Neural cell (in vitro differentiated cells): Measurements from ENCODE around the gene VOPP1. TPM values are rescaled to one million over a fixed set of nuclear protein-coding genes. Genes with fewer than 3 reads are reported as not detected.

Experiments
- H2AFZ ChIP-seq: fragments of 200-600, 300-800 bp; sonication (generic), shearing (Covaris generic); 2 replicates; pipeline ENCODE4 v1.6.0; 2014; ENCODE audit warnings: low read depth, mild to moderate bottlenecking, antibody characterized with exemption, low read length, moderate library complexity
- H3F3A ChIP-seq: fragments of 200-600 bp; shearing (Covaris generic); 2 replicates; pipeline ENCODE4 v1.6.1; 2016; ENCODE audit warnings: mild to moderate bottlenecking, moderate library complexity, mixed read lengths, antibody characterized with exemption, low read length; ENCODE audit not compliant: insufficient read depth, poor library complexity, severe bottlenecking
- H3K27ac ChIP-seq: fragments of 200-600, 300-800 bp; sonication (generic), shearing (Covaris generic); 2 replicates; pipeline ENCODE4 v1.5.1; 2014; ENCODE audit warnings: mild to moderate bottlenecking, low read length, moderate library complexity
- H3K27me3 ChIP-seq: fragments of 300-800, 200-600 bp; sonication (generic), shearing (Covaris generic); 2 replicates; pipeline ENCODE4 v1.6.0; 2014; ENCODE audit warnings: mild to moderate bottlenecking, low read depth, low read length, moderate library complexity; ENCODE audit not compliant: insufficient read depth
- H3K36me3 ChIP-seq: fragments of 300-800, 200-600 bp; sonication (generic), shearing (Covaris generic); 2 replicates; pipeline ENCODE4 v1.5.1; 2014; ENCODE audit warnings: mild to moderate bottlenecking, antibody characterized with exemption, low read length, moderate library complexity; ENCODE audit not compliant: insufficient read depth
- H3K4me2 ChIP-seq: fragments of 300-800, 200-600 bp; sonication (generic), shearing (Covaris generic); 2 replicates; pipeline ENCODE4 v1.6.0; 2014; ENCODE audit warnings: mild to moderate bottlenecking, low read length
- H3K4me3 ChIP-seq: fragments of 300-800, 200-600 bp; sonication (generic), shearing (Covaris generic); 2 replicates; pipeline ENCODE4 v1.5.1; 2014; ENCODE audit warnings: mild to moderate bottlenecking, low read length, moderate library complexity
- H3K79me2 ChIP-seq: fragments of 200-600 bp; shearing (Covaris generic); replicated peaks from 2 replicates; pipeline ENCODE4 v1.6.0; 2014; ENCODE audit warnings: mild to moderate bottlenecking, low read length, moderate library complexity; ENCODE audit not compliant: insufficient read depth
- H3K9ac ChIP-seq: fragments of 300-800, 200-600 bp; sonication (generic), shearing (Covaris generic); 2 replicates; pipeline ENCODE4 v1.6.1; 2016; ENCODE audit warnings: mild to moderate bottlenecking, low read length, mixed read lengths
- H3K9me2 ChIP-seq: fragments of 200-600 bp; shearing (Covaris generic); 2 replicates; pipeline ENCODE4 v1.6.1; 2016; ENCODE audit warnings: mild to moderate bottlenecking, low read length, mixed read lengths; ENCODE audit not compliant: insufficient read depth
- H3K9me3 ChIP-seq: fragments of 200-600, 300-800 bp; sonication (generic), shearing (Covaris generic); 2 replicates; pipeline ENCODE4 v1.6.1; 2016; ENCODE audit warnings: mild to moderate bottlenecking, mixed run types, low read length, moderate library complexity, mixed read lengths
- H4K20me1 ChIP-seq: fragments of 200-600 bp; shearing (Covaris generic); 2 replicates; pipeline ENCODE4 v1.6.1; 2016; ENCODE audit warnings: mild to moderate bottlenecking, mixed run types; ENCODE audit not compliant: insufficient read depth
- EP300 ChIP-seq: fragments of 450-650 bp; conservative IDR thresholded peaks from 2 replicates; pipeline ENCODE4 v1.6.1; 2014; ENCODE audit warnings: antibody characterized with exemption, mild to moderate bottlenecking, moderate library complexity; ENCODE audit not compliant: poor library complexity, severe bottlenecking
- EZH2 ChIP-seq: fragments of 200-600, 300-800 bp; shearing (Covaris generic), sonication (generic); IDR thresholded peaks from 2 replicates; pipeline ENCODE4 v1.6.1; 2014; ENCODE audit warnings: antibody characterized with exemption, low read length, borderline replicate concordance, mild to moderate bottlenecking; ENCODE audit not compliant: insufficient read depth, poor library complexity, severe bottlenecking
- MXI1 ChIP-seq: fragments of 450-650 bp; conservative IDR thresholded peaks from 2 replicates; pipeline ENCODE4 v1.6.1; 2014; ENCODE audit warnings: antibody characterized with exemption, mild to moderate bottlenecking; ENCODE audit not compliant: poor library complexity, severe bottlenecking
- POLR2AphosphoS5 ChIP-seq: IDR thresholded peaks from 2 replicates; pipeline ENCODE4 v1.6.1; 2012
- RAD21 ChIP-seq: fragments of 450-650 bp; conservative IDR thresholded peaks from 2 replicates; pipeline ENCODE4 v1.6.1; 2014; ENCODE audit warnings: antibody characterized with exemption, mild to moderate bottlenecking, moderate library complexity
- REST ChIP-seq: IDR thresholded peaks from 2 replicates; pipeline ENCODE4 v1.6.1; 2012; ENCODE audit warnings: borderline replicate concordance
- SMC3 ChIP-seq: fragments of 450-650 bp; conservative IDR thresholded peaks from 2 replicates; pipeline ENCODE4 v1.6.1; 2014; ENCODE audit warnings: antibody characterized with exemption, mild to moderate bottlenecking, moderate library complexity; ENCODE audit not compliant: poor library complexity
- TAF1 ChIP-seq: IDR thresholded peaks from 2 replicates; pipeline ENCODE4 v1.6.1; 2012; ENCODE audit warnings: low read depth
- polyA plus RNA-seq: library from polyadenylated mRNA; depleted of rRNA; stranded (reverse); fragments of >200 nt; gene quantifications from 2 replicates; pipeline ENCODE4 v1.2.3, GENCODE V29; 2014
- TF ChIP-seq, protein P1 (sequence below): fragments of 450-650 bp; IDR thresholded peaks from 2 replicates; pipeline ENCODE4 v1.5.1; 2014; ENCODE audit warnings: antibody characterized with exemption, mild to moderate bottlenecking, moderate library complexity; ENCODE audit not compliant: poor library complexity, severe bottlenecking

Gene VOPP1
- polyA plus RNA-seq, 1 donor from 2014 or later, result 85.8 TPM

- no peak overlapping the region for H3K4me2 ChIP-seq
Measured at GRCh38 chr7:55545496-55545895, 26.8 kb downstream of the VOPP1 start.

GRCh38 chr7:55540226-55540858, 32.0 kb downstream of the VOPP1 start:
- H3K9me2 ChIP-seq, result no peaks in the 10 kb centered on the region
- no peaks in the 10 kb centered on the region for H3K27me3 ChIP-seq
- H3F3A ChIP-seq, result no peaks in the 10 kb centered on the region
- no peak for TF ChIP-seq MXI1
- no peak for TF ChIP-seq EZH2
- no peak for TF ChIP-seq TAF1
- TF ChIP-seq POLR2AphosphoS5, result no peak
- no peak for TF ChIP-seq EP300
- TF ChIP-seq SMC3, result no peak
- no peaks in the 10 kb centered on the region for H3K36me3 ChIP-seq
- no peak overlapping the region for H3K4me3 ChIP-seq
- no peak overlapping the region for H3K27ac ChIP-seq
- no peaks in the 10 kb centered on the region for H4K20me1 ChIP-seq
- no peak overlapping the region for H3K4me2 ChIP-seq
- H3K79me2 ChIP-seq, result peaks cover 15% of the 10 kb centered on the region
- no peaks in the 10 kb centered on the region for H3K9me3 ChIP-seq
- H2AFZ ChIP-seq, result no peak overlapping the region
- H3K9ac ChIP-seq, result no peak overlapping the region

More at GRCh38 chr7:55545496-55545895, 26.8 kb downstream of the VOPP1 start:
- TF ChIP-seq EZH2 (no peak), EP300 (no peak), MXI1 (no peak), REST (no peak), POLR2AphosphoS5 (no peak), RAD21 (no peak), SMC3 (no peak), TAF1 (no peak)
- TF ChIP-seq, protein P1, sequence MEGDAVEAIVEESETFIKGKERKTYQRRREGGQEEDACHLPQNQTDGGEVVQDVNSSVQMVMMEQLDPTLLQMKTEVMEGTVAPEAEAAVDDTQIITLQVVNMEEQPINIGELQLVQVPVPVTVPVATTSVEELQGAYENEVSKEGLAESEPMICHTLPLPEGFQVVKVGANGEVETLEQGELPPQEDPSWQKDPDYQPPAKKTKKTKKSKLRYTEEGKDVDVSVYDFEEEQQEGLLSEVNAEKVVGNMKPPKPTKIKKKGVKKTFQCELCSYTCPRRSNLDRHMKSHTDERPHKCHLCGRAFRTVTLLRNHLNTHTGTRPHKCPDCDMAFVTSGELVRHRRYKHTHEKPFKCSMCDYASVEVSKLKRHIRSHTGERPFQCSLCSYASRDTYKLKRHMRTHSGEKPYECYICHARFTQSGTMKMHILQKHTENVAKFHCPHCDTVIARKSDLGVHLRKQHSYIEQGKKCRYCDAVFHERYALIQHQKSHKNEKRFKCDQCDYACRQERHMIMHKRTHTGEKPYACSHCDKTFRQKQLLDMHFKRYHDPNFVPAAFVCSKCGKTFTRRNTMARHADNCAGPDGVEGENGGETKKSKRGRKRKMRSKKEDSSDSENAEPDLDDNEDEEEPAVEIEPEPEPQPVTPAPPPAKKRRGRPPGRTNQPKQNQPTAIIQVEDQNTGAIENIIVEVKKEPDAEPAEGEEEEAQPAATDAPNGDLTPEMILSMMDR, result no peak
- Histone ChIP-seq H3K27ac (no peak overlapping the region), H3K9me3 (no peaks in the 10 kb centered on the region), H2AFZ (no peak overlapping the region), H3F3A (no peaks in the 10 kb centered on the region), H3K9me2 (no peaks in the 10 kb centered on the region), H3K4me3 (no peak overlapping the region), H3K27me3 (no peaks in the 10 kb centered on the region), H4K20me1 (no peaks in the 10 kb centered on the region), H3K36me3 (no peaks in the 10 kb centered on the region), H3K79me2 (peaks cover 41% of the 10 kb centered on the region), H3K9ac (no peak overlapping the region)
